B cell (primary cell): ENCODE results near the gene MCHR1.

Source experiments
- EZH2 ChIP-seq: IDR thresholded peaks from 2 replicates; pipeline ENCODE4 v1.6.1; 2012; ENCODE audit warnings: borderline replicate concordance, low read depth, mild to moderate bottlenecking, moderate library complexity, low read length; ENCODE audit not compliant: insufficient read depth, poor library complexity, severe bottlenecking
- TF ChIP-seq, protein P1 (sequence below): fragments of 200-600 bp; IDR thresholded peaks from one replicate; pipeline ENCODE4 v1.8.0; 2022; ENCODE audit warnings: antibody characterized with exemption, mild to moderate bottlenecking

DNA sequence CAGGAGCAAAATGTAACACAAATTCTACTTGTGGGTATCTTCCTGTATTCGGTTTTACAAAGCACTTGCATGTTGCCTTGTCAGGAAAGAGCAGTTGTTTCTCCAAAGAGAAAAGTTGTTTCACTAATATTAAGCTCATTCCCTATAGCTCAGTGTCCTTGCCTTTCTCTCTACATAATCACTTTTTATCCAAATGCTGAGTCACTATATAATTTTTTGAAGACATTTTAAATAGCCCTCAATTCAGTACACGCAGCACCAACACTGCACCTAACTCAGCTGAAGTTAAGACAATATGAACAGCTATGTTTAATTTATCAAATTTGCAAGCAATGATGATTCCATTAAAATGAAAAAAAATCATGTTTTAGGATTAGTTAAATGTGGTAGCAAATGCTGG is 28.2 kb upstream of the MCHR1 start:
- TF ChIP-seq, protein P1, sequence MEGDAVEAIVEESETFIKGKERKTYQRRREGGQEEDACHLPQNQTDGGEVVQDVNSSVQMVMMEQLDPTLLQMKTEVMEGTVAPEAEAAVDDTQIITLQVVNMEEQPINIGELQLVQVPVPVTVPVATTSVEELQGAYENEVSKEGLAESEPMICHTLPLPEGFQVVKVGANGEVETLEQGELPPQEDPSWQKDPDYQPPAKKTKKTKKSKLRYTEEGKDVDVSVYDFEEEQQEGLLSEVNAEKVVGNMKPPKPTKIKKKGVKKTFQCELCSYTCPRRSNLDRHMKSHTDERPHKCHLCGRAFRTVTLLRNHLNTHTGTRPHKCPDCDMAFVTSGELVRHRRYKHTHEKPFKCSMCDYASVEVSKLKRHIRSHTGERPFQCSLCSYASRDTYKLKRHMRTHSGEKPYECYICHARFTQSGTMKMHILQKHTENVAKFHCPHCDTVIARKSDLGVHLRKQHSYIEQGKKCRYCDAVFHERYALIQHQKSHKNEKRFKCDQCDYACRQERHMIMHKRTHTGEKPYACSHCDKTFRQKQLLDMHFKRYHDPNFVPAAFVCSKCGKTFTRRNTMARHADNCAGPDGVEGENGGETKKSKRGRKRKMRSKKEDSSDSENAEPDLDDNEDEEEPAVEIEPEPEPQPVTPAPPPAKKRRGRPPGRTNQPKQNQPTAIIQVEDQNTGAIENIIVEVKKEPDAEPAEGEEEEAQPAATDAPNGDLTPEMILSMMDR: no peak
- TF ChIP-seq EZH2: no peak
